GM21526 (cell line): ENCODE measurements around the gene AMFR.

Experiments used
- ATAC-seq: cut with Tn5 transposase; IDR thresholded peaks from one replicate; pipeline ENCODE4 v1.9.1; 2021; ENCODE audit warnings: moderate library complexity; ENCODE audit not compliant: unreplicated experiment, low FRiP score

Gene AMFR

GRCh38 chr16:56317998-56318826 lies 107.1 kb downstream of the AMFR start:
- peak; percentile 90 for ATAC-seq

GRCh38 chr16:56316545-56316944 lies 108.8 kb downstream of the AMFR start:
- no peak for ATAC-seq

- ATAC-seq: no peak
Observed at GRCh38 chr16:56315955-56316354, 109.4 kb downstream of the AMFR start.

- no peak for ATAC-seq
Observed at GRCh38 chr16:56314244-56314850, 111.0 kb downstream of the AMFR start.

GRCh38 chr16:56312556-56312955 lies 112.8 kb downstream of the AMFR start:
- no peak for ATAC-seq

- ATAC-seq: no peak
Observed at GRCh38 chr16:56312028-56312300, 113.4 kb downstream of the AMFR start.
